ENCODE results near the gene FUT1. TPM values are rescaled to one million over a fixed set of nuclear protein-coding genes. Genes with fewer than 3 reads are reported as not detected.

FUT1 gene
- total RNA-seq, 1 experiment from 2014 or later: 11.5 TPM

- TF ChIP-seq MXD4 (CRISPR knock-in tag; IDR thresholded peaks at IDR 0.05; ENCODE audit: borderline replicate concordance): no peak
These were observed 17.3 kb downstream of the FUT1 start (continued) for GRCh38 chr19:48735031-48735615.

GRCh38 chr19:48734625-48735024, 17.8 kb downstream of the FUT1 start:
- ChIA-PET POLR2A (interaction anchor here (1.4 kb wide), 1 partner anchor 39 kb away, joined by 4 read pairs; the partner anchor contains the start of gene FUT2), CTCF (interaction anchor here (1.0 to 1.2 kb wide), 3 partner anchors 9 to 93 kb away, joined by 3 to 10 read pairs (median 8); no protein-coding TSS in a partner anchor)
- ATAC-seq (no peak), DNase-seq (ENCODE audit: low spot score) (no peak)
- Mint-ChIP-seq H3K27ac (peak overlapping the region; percentile 59), H3K9me3 (no peaks in the 10 kb centered on the region), H3K4me3 (peak overlapping the region; percentile 71), H3K27me3 (ENCODE audit: low read depth) (peaks cover 55% of the 10 kb centered on the region), H3K4me1 (peaks cover 24% of the 10 kb centered on the region), H3K36me3 (peaks cover 2% of the 10 kb centered on the region; the same call in 1 of the 2 replicates)
- 0 out of 2 replicates have a peak, but pooled peaks have one; percentile 77 for TF ChIP-seq GTF2I (CRISPR knock-in tag; conservative IDR thresholded peaks at IDR 0.05)
- TF ChIP-seq, protein P1, sequence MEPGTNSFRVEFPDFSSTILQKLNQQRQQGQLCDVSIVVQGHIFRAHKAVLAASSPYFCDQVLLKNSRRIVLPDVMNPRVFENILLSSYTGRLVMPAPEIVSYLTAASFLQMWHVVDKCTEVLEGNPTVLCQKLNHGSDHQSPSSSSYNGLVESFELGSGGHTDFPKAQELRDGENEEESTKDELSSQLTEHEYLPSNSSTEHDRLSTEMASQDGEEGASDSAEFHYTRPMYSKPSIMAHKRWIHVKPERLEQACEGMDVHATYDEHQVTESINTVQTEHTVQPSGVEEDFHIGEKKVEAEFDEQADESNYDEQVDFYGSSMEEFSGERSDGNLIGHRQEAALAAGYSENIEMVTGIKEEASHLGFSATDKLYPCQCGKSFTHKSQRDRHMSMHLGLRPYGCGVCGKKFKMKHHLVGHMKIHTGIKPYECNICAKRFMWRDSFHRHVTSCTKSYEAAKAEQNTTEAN (CRISPR knock-in tag; IDR thresholded peaks at IDR 0.05): no peak

- POLR2A ChIA-PET: no interaction called here
- no peak overlapping the region for H3K4me3 Mint-ChIP-seq
- H3K27me3 Mint-ChIP-seq (ENCODE audit: low read depth): peaks cover 56% of the 10 kb centered on the region
- H3K9me3 Mint-ChIP-seq: peaks cover 3% of the 10 kb centered on the region
- DNase-seq (ENCODE audit: low spot score): no peak
- ATAC-seq: no peak
- TF ChIP-seq NFE2L1 (CRISPR knock-in tag; IDR thresholded peaks at IDR 0.05): no peak
- TF ChIP-seq IRF2 (CRISPR knock-in tag; IDR thresholded peaks at IDR 0.05; ENCODE audit: borderline replicate concordance, low read depth): no peak
- TF ChIP-seq NFATC4 (CRISPR knock-in tag; IDR thresholded peaks at IDR 0.05): no peak
- TF ChIP-seq, protein P2, sequence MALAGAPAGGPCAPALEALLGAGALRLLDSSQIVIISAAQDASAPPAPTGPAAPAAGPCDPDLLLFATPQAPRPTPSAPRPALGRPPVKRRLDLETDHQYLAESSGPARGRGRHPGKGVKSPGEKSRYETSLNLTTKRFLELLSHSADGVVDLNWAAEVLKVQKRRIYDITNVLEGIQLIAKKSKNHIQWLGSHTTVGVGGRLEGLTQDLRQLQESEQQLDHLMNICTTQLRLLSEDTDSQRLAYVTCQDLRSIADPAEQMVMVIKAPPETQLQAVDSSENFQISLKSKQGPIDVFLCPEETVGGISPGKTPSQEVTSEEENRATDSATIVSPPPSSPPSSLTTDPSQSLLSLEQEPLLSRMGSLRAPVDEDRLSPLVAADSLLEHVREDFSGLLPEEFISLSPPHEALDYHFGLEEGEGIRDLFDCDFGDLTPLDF (CRISPR knock-in tag; IDR thresholded peaks at IDR 0.05): no peak
- TF ChIP-seq GTF2I (CRISPR knock-in tag; conservative IDR thresholded peaks at IDR 0.05): no peak
- TF ChIP-seq USF2 (CRISPR knock-in tag; IDR thresholded peaks at IDR 0.05): no peak
- no peak for TF ChIP-seq FOXJ3 (CRISPR knock-in tag; IDR thresholded peaks at IDR 0.05; ENCODE audit: borderline replicate concordance)
- TF ChIP-seq MXD4 (CRISPR knock-in tag; IDR thresholded peaks at IDR 0.05; ENCODE audit: borderline replicate concordance): no peak
- TF ChIP-seq FOXP1 (CRISPR knock-in tag; IDR thresholded peaks at IDR 0.05; ENCODE audit: borderline replicate concordance): no peak
- peaks cover 5% of the 10 kb centered on the region for H3K4me1 Mint-ChIP-seq
- H3K36me3 Mint-ChIP-seq: peaks cover 5% of the 10 kb centered on the region
- H3K27ac Mint-ChIP-seq: no peak overlapping the region
- CTCF ChIA-PET: no interaction called here
These were observed 21.0 kb downstream of the FUT1 start for GRCh38 chr19:48731452-48731851.

GRCh38 chr19:48728911-48729664, 23.4 kb downstream of the FUT1 start:
- DNase-seq (ENCODE audit: low spot score) (peak; percentile 58), ATAC-seq (peak; percentile 70)
- peaks cover 3% of the 10 kb centered on the region for H3K4me1 Mint-ChIP-seq
- no peak for TF ChIP-seq MYBL2 (CRISPR knock-in tag; IDR thresholded peaks at IDR 0.05)
- no peak for TF ChIP-seq RORB (CRISPR knock-in tag; IDR thresholded peaks at IDR 0.05)
- no peak for TF ChIP-seq NFATC4 (CRISPR knock-in tag; IDR thresholded peaks at IDR 0.05)
- no peak for TF ChIP-seq FOXJ3 (CRISPR knock-in tag; IDR thresholded peaks at IDR 0.05; ENCODE audit: borderline replicate concordance)
- TF ChIP-seq KAT7 (CRISPR knock-in tag; IDR thresholded peaks at IDR 0.05; ENCODE audit: borderline replicate concordance): no peak
- TF ChIP-seq ESRRA (CRISPR knock-in tag; IDR thresholded peaks at IDR 0.05; ENCODE audit: borderline replicate concordance): no peak
- TF ChIP-seq SMAD4 (CRISPR knock-in tag; IDR thresholded peaks at IDR 0.05): no peak
- TF ChIP-seq, protein P3, sequence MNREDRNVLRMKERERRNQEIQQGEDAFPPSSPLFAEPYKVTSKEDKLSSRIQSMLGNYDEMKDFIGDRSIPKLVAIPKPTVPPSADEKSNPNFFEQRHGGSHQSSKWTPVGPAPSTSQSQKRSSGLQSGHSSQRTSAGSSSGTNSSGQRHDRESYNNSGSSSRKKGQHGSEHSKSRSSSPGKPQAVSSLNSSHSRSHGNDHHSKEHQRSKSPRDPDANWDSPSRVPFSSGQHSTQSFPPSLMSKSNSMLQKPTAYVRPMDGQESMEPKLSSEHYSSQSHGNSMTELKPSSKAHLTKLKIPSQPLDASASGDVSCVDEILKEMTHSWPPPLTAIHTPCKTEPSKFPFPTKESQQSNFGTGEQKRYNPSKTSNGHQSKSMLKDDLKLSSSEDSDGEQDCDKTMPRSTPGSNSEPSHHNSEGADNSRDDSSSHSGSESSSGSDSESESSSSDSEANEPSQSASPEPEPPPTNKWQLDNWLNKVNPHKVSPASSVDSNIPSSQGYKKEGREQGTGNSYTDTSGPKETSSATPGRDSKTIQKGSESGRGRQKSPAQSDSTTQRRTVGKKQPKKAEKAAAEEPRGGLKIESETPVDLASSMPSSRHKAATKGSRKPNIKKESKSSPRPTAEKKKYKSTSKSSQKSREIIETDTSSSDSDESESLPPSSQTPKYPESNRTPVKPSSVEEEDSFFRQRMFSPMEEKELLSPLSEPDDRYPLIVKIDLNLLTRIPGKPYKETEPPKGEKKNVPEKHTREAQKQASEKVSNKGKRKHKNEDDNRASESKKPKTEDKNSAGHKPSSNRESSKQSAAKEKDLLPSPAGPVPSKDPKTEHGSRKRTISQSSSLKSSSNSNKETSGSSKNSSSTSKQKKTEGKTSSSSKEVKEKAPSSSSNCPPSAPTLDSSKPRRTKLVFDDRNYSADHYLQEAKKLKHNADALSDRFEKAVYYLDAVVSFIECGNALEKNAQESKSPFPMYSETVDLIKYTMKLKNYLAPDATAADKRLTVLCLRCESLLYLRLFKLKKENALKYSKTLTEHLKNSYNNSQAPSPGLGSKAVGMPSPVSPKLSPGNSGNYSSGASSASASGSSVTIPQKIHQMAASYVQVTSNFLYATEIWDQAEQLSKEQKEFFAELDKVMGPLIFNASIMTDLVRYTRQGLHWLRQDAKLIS (CRISPR knock-in tag; IDR thresholded peaks at IDR 0.05; ENCODE audit: borderline replicate concordance): no peak
- TF ChIP-seq OVOL2 (CRISPR knock-in tag; IDR thresholded peaks at IDR 0.05; ENCODE audit: borderline replicate concordance): no peak
- TF ChIP-seq, protein P4, sequence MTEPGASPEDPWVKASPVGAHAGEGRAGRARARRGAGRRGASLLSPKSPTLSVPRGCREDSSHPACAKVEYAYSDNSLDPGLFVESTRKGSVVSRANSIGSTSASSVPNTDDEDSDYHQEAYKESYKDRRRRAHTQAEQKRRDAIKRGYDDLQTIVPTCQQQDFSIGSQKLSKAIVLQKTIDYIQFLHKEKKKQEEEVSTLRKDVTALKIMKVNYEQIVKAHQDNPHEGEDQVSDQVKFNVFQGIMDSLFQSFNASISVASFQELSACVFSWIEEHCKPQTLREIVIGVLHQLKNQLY (CRISPR knock-in tag; IDR thresholded peaks at IDR 0.05): no peak
- H3K27ac Mint-ChIP-seq: no peak overlapping the region
- H3K27me3 Mint-ChIP-seq (ENCODE audit: low read depth): peaks cover 46% of the 10 kb centered on the region
- peaks cover 6% of the 10 kb centered on the region for H3K36me3 Mint-ChIP-seq
- peaks cover 6% of the 10 kb centered on the region for H3K9me3 Mint-ChIP-seq
- CTCF ChIA-PET: interaction anchor here (0.7 to 2.2 kb wide), 7 partner anchors 8 to 83 kb away, joined by 3 to 10 read pairs (median 4); partner anchors contain the start of genes CA11 and RASIP1
- peak overlapping the region; percentile 52; the same call in 1 of the 2 replicates for H3K4me3 Mint-ChIP-seq
- POLR2A ChIA-PET: interaction anchor here (0.7 kb wide), 1 partner anchor 10 kb away, joined by 3 read pairs; no protein-coding TSS in a partner anchor
